Measurements from ENCODE around the gene ZNF70. TPM values are rescaled to one million over a fixed set of nuclear protein-coding genes. Genes with fewer than 3 reads are reported as not detected.

Gene ZNF70
- total RNA-seq, 1 donor from 2014 or later, result 2.9 TPM

Other genes with a start within 250 kb of the ZNF70 start
- gene IGLL1, start 170.8 kb downstream of the ZNF70 start, total RNA-seq, result 0.21 TPM in 1 of 2 replicates, not detected in the other
- 0.50 and 0.57 TPM in 2 replicates for gene DRICH1, start 118.8 kb downstream of the ZNF70 start, total RNA-seq
- 4.9 and 5.7 TPM in 2 replicates for gene RGL4, start 60.1 kb downstream of the ZNF70 start, total RNA-seq
- gene VPREB3, start 3.3 kb upstream of the ZNF70 start, total RNA-seq, result 0.55 TPM in 1 of 2 replicates, not detected in the other
- gene C22orf15, start 11.9 kb upstream of the ZNF70 start, total RNA-seq, result 0.23 and 0.52 TPM in 2 replicates
- gene CHCHD10, start 16.9 kb upstream of the ZNF70 start, total RNA-seq, result 108 and 111 TPM in 2 replicates
- 0.87 and 1.0 TPM in 2 replicates for gene MMP11, start 21.7 kb upstream of the ZNF70 start, total RNA-seq
- gene SMARCB1, start 35.9 kb upstream of the ZNF70 start, total RNA-seq, result 94.1 and 96.4 TPM in 2 replicates
- gene DERL3, start 87.9 kb upstream of the ZNF70 start, total RNA-seq, result 10.3 TPM in 2 replicates
- 9.4 and 9.6 TPM in 2 replicates for gene SLC2A11, start 106.8 kb upstream of the ZNF70 start, total RNA-seq
- 1,309 and 1,313 TPM in 2 replicates for gene MIF, start 143.3 kb upstream of the ZNF70 start, total RNA-seq
- 0.46 and 0.66 TPM in 2 replicates for gene GSTT2B, start 210.1 kb upstream of the ZNF70 start, total RNA-seq
- 4.4 and 4.8 TPM in 2 replicates for gene DDTL, start 215.8 kb upstream of the ZNF70 start, total RNA-seq
- 112 and 116 TPM in 2 replicates for gene DDT, start 223.3 kb upstream of the ZNF70 start, total RNA-seq
- not detected in 2 replicates for gene GSTT2, start 229.0 kb upstream of the ZNF70 start, total RNA-seq

Measured in activated T-helper 2 cell treated with anti-CD3 and anti-CD28 coated beads, Interferon-gamma antibody, Interleukin-2, Interleukin-4, amounts not matched to agents 10 μg/mL and 5 μg/mL and 100 μg/mL, durations not matched to agents 14 hours and 24 hours and 36 hours (primary cell).